Heart left ventricle (tissue), 16 donors: ENCODE results near the gene PRPF19. TPM values are rescaled to one million over a fixed set of nuclear protein-coding genes. Genes with fewer than 3 reads are reported as not detected.

ENCODE experiments used
- ATAC-seq, 4 donors: fragments of 200-7000 bp; cut with Tn5 transposase; one replicate each; pipeline ENCODE4 v1.9.1; 2020 to 2022; ENCODE audit warnings: moderate library complexity in 4 of 4, mild to moderate bottlenecking in 3 of 4, moderate number of reproducible peaks in 1 of 4
- DNase-seq, 5 donors: peaks; one replicate each; pipeline ENCODE4 v3.0.0-alpha.2; 2020
- H3K27ac ChIP-seq, 12 donors: fragments of 200-600 bp; sonication (generic) in 4 of 12; one replicate each; pipeline versions ENCODE4 v1.5.0 to v1.8.0; 2016 to 2022; ENCODE audit warnings: mild to moderate bottlenecking in 2 of 12
- H3K27me3 ChIP-seq, 9 donors: fragments of 200-600 bp; sonication (generic) in 2 of 9; one replicate each; pipeline versions ENCODE4 v1.5.1 to v1.8.0; 2016 to 2022; ENCODE audit warnings: mild to moderate bottlenecking in 3 of 9
- H3K36me3 ChIP-seq, 9 donors: fragments of 200-600 bp; sonication (generic) in 2 of 9; one replicate each; pipeline versions ENCODE4 v1.5.0 to v1.8.0; 2018 to 2022; ENCODE audit warnings: mild to moderate bottlenecking in 2 of 9
- H3K4me1 ChIP-seq, 12 donors: fragments of 200-600 bp; sonication (generic) in 4 of 12; one replicate each; pipeline versions ENCODE4 v1.5.0 to v1.8.0; 2016 to 2022; ENCODE audit warnings: mild to moderate bottlenecking in 3 of 12
- H3K4me3 ChIP-seq, 12 donors: fragments of 200-600 bp; sonication (generic) in 4 of 12; one replicate each; pipeline versions ENCODE4 v1.5.0 to v1.8.0; 2017 to 2022; ENCODE audit warnings: mild to moderate bottlenecking in 9 of 12, moderate library complexity in 4 of 12
- H3K9me3 ChIP-seq, 12 donors: fragments of 200-600 bp; sonication (generic) in 4 of 12; one replicate each; pipeline versions ENCODE4 v1.5.0 to v1.8.0; 2016 to 2022; ENCODE audit warnings: mild to moderate bottlenecking in 1 of 12
- CTCF ChIP-seq, 12 donors: fragments of 200-600 bp; sonication (generic) in 4 of 12; IDR thresholded peaks; one replicate each; pipeline versions ENCODE4 v1.5.0 to v1.8.0; 2018 to 2022; ENCODE audit warnings: antibody characterized with exemption in 12 of 12, mild to moderate bottlenecking in 5 of 12
- POLR2A ChIP-seq, 2 donors: fragments of 450-650 bp; IDR thresholded peaks; one replicate each; pipeline ENCODE4 v1.6.1; 2017; ENCODE audit warnings: antibody characterized with exemption in 2 of 2, mild to moderate bottlenecking in 2 of 2, moderate library complexity in 2 of 2
- WGBS, 4 donors: extraction: QIAGEN DNeasy Blood & Tissue Kit in 2 of 4; methylation state at CpG; one replicate each; pipeline versions ENCODE4 v1.1.5 to v1.1.7; 2013 to 2018; 5-methylcytosine and 5-hydroxymethylcytosine counted together
- intact Hi-C, 10 donors: fragments of 100-400 bp; cut with DNase I; formaldehyde crosslinking; loops; one replicate each; pipeline versions ENCODE4 v1.11.1 to v1.14.2; 2022
- polyA plus RNA-seq, 2 donors: library from polyadenylated mRNA; stranded (reverse); fragments of 200-250 nt; gene quantifications; one replicate each; pipeline ENCODE4 v1.2.3, GENCODE V29; 2013
- total RNA-seq, 9 donors: library from RNA; depleted of rRNA in 2 of 9; stranded (reverse); fragments of >200 nt in 2 of 9; fragmentation: NEBNext Ultra II Directional in 3 of 9; extraction: Animal tissue kit (Norgen Biotek cat#: 25700) in 3 of 9; gene quantifications; one replicate each; pipeline versions ENCODE4 v1.1.0 to v1.2.4, GENCODE V29; 2016 to 2023
- donor health status: ischemic (EF 13 %, LVEDD 7.1; RV severe dilation, severe dysfunction).
- donor health status: healthy with polysubstance abuse.
- donor health status: DM: no; HTN: yes; CAD: no.
- donor health status: DM: no; HTN: no; CAD: no.
- donor health status: ischemic (EF 25% LVEDD 6.9; RV normal size, moderate dysfunction).
- donor health status: ischemic (EF 25% LVEDD 5.7; RV mildly dilated, moderate dysfunction).
- donor health status: healthy.
- donor health status: DM: yes; HTN: yes; CAD: no.
- donor health status: ischemic (EF 35%, LVEDD 5.7; RV mildly dilated, moderate dysfunction).
- donor health status: nonischemic (EF 11% LVEDD 7.7; RV severe dilation, severe dysfunction).
- donor health status: DM: yes; HTN: yes; CAD: no.
- donor health status: PGD.
- donor health status: ischemic (EF 29% LVEDD 5.4; RV normal size, mild dysfunction).
- donor health status: nonischemic (EF 23%, LVEDD 6.1; RV moderate dilation, normal function).

The PRPF19 gene
- total and polyA plus RNA-seq, 11 donors = 30.8 to 72.0 (median 40.8) TPM

GRCh38 chr11:60879104-60879503, 27.3 kb downstream of the PRPF19 start:
- Histone ChIP-seq H3K27ac (peak overlapping the region in 11 of 12 donors; percentile 15 to 89 (median 53)), H3K4me3 (no peak overlapping the region), H3K27me3 (no peaks in the 10 kb centered on the region), H3K36me3 (peaks cover 0 to 32% (median 14%) of the 10 kb centered on the region in 9 donors), H3K9me3 (no peaks in the 10 kb centered on the region), H3K4me1 (peaks cover 0 to 32% (median 6%) of the 10 kb centered on the region in 12 donors)
- WGBS, 4 donors = 85 to 94% (median 91%) methylated on average over 1 of the region's 1 CpG
- DNase-seq (no peak), ATAC-seq (no peak)
- intact Hi-C loops = loop anchor here in 3 of 10 donors (5.0 kb wide), 2 partner anchors 37 to 42 kb away; partner anchors contain the start of gene CCDC86 (in 2 of the 3)
- TF ChIP-seq POLR2A (IDR thresholded peaks at IDR 0.05) = no peak
- no peak for TF ChIP-seq CTCF (IDR thresholded peaks at IDR 0.05)

GRCh38 chr11:60878245-60879101, 27.9 kb downstream of the PRPF19 start:
- H3K9me3 ChIP-seq = no peaks in the 10 kb centered on the region
- peak in 1 of 5 donors; percentile 39 for DNase-seq
- no peak overlapping the region for H3K4me3 ChIP-seq
- 50 to 73% (median 59%) methylated on average over 5 of the region's 5 CpGs for WGBS, 4 donors
- no peak for TF ChIP-seq CTCF (IDR thresholded peaks at IDR 0.05)
- intact Hi-C loops = loop anchor here in 3 of 10 donors (5.0 kb wide), 2 partner anchors 36 to 41 kb away; partner anchors contain the start of gene CCDC86 (in 2 of the 3)
- H3K27me3 ChIP-seq = no peaks in the 10 kb centered on the region
- H3K36me3 ChIP-seq = peaks cover 0 to 32% (median 14%) of the 10 kb centered on the region in 9 donors
- H3K27ac ChIP-seq = peak overlapping the region; percentile 15 to 89 (median 58)
- H3K4me1 ChIP-seq = peaks cover 0 to 32% (median 6%) of the 10 kb centered on the region in 12 donors
- peak; percentile 63 to 84 (median 73) for ATAC-seq

- Histone ChIP-seq H3K9me3 (no peaks in the 10 kb centered on the region), H3K27me3 (no peaks in the 10 kb centered on the region), H3K27ac (peak overlapping the region in 1 of 12 donors; percentile 14), H3K4me1 (peaks cover 5 to 55% (median 22%) of the 10 kb centered on the region in 12 donors), H3K4me3 (no peak overlapping the region), H3K36me3 (peaks cover 0 to 23% (median 10%) of the 10 kb centered on the region in 9 donors)
- ATAC-seq = no peak
- no peak for TF ChIP-seq POLR2A (IDR thresholded peaks at IDR 0.05)
- no peak for TF ChIP-seq CTCF (IDR thresholded peaks at IDR 0.05)
- DNase-seq = peak in 1 of 5 donors; percentile 12
- WGBS, 4 donors = 90 to 100% (median 98%) methylated on average over 2 of the region's 2 CpGs; no CpG with 5 or more reads in 1 of the 4 donors
- intact Hi-C loops = loop anchor here in 3 of 10 donors (5.0 kb wide), 2 partner anchors 34 to 39 kb away; partner anchors contain the start of gene CCDC86 (in 2 of the 3)
Measured at GRCh38 chr11:60876168-60876485, 30.3 kb downstream of the PRPF19 start.
